Adipocyte (in vitro differentiated cells): ENCODE results near the gene GRIN2A.

Source experiments
- DNase-seq: peaks from one replicate; pipeline ENCODE4 v3.0.0-alpha.2; 2015; ENCODE audit warnings: low read depth
- H3K27me3 ChIP-seq: replicated peaks from 2 replicates; pipeline ENCODE4 v1.7.0; 2013; ENCODE audit warnings: mild to moderate bottlenecking, low read length, moderate library complexity; ENCODE audit not compliant: control insufficient read depth, insufficient read depth
- H3K36me3 ChIP-seq: 2 replicates; pipeline ENCODE4 v1.7.0; 2013; ENCODE audit warnings: low read length, mild to moderate bottlenecking, moderate library complexity; ENCODE audit not compliant: control insufficient read depth, insufficient read depth, severe bottlenecking
- H3K4me1 ChIP-seq: 2 replicates; pipeline ENCODE4 v1.7.0; 2013; ENCODE audit warnings: mild to moderate bottlenecking, low read length, moderate library complexity; ENCODE audit not compliant: control insufficient read depth, insufficient read depth
- H3K4me3 ChIP-seq: 2 replicates; pipeline ENCODE4 v1.7.0; 2013; ENCODE audit warnings: mild to moderate bottlenecking, low read length, moderate library complexity
- H3K9ac ChIP-seq: 2 replicates; pipeline ENCODE4 v1.7.0; 2013; ENCODE audit warnings: mild to moderate bottlenecking, low read length, moderate library complexity
- H3K9me3 ChIP-seq: 2 replicates; pipeline ENCODE4 v1.7.0; 2013; ENCODE audit warnings: mild to moderate bottlenecking, low read length, moderate library complexity; ENCODE audit not compliant: control insufficient read depth

The GRIN2A gene

GRCh38 chr16:9911231-9911630 is 271.0 kb downstream of the GRIN2A start:
- peaks cover 13% of the 10 kb centered on the region for H3K4me1 ChIP-seq
- no peaks in the 10 kb centered on the region for H3K36me3 ChIP-seq
- no peak overlapping the region for H3K9ac ChIP-seq
- no peak for DNase-seq
- no peaks in the 10 kb centered on the region for H3K27me3 ChIP-seq
- no peaks in the 10 kb centered on the region for H3K9me3 ChIP-seq
- H3K4me3 ChIP-seq: no peak overlapping the region

DNA sequence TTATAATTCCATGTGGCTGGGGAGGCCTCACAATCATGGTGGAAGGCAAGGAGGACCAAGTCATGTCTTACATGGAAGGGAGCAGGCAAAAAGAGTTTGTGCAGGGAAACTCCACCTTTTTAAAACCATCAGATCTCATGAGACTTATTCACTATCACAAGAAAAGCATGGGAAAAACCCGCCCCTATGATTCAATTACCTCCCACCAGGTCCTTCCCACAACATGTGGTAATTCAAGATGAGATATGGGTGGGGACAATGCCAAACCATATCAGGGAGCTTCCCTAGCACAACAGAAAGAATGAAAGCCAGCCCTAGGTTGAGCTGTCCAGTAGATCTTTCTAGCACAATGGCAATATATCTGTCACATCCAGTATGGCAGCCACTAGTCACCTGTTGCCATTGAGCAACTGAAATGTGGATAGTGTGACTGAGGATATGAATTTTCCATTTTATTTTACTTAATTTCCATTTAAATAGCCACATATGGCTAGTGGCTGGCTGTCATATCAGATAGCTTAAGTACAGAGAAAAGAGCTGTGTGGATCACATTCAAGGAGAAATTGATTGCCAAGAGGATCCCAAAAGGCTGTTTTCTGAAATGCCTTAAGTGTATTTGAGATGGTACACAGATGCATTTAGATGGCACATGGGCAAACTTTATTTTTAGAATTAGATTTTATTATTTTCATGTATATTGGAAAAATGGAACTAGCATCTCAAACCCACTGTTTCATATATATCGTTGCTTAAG is 273.0 kb downstream of the GRIN2A start:
- no peak overlapping the region for H3K4me3 ChIP-seq
- H3K9ac ChIP-seq: no peak overlapping the region
- DNase-seq: no peak
- peaks cover 10% of the 10 kb centered on the region for H3K4me1 ChIP-seq
- H3K9me3 ChIP-seq: no peaks in the 10 kb centered on the region
- H3K27me3 ChIP-seq: no peaks in the 10 kb centered on the region
- no peaks in the 10 kb centered on the region for H3K36me3 ChIP-seq

GRCh38 chr16:9908613-9909012 is 273.6 kb downstream of the GRIN2A start:
- H3K4me1 ChIP-seq: peaks cover 4% of the 10 kb centered on the region
- no peak for DNase-seq
- no peaks in the 10 kb centered on the region for H3K36me3 ChIP-seq
- no peaks in the 10 kb centered on the region for H3K9me3 ChIP-seq
- no peak overlapping the region for H3K4me3 ChIP-seq
- H3K9ac ChIP-seq: no peak overlapping the region
- H3K27me3 ChIP-seq: no peaks in the 10 kb centered on the region

DNA sequence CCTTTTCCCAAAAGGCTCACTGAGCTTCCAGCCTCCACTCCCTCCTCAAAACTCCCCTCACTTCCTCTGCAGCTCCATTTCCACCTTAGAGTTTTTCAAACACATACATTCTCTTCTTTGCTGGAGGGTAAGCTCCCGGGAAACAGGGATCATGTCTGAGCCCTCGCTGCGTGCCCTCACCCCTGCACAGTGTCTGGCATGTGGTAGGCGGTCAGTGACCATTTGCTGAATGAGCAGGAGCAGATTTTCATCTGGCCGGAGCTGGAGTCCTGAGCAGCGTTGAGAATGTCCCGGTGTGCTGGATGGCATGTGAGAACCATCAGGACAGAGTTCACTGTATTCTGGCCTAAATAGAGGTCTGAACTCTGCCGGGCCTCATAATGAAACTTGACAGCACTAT is 274.5 kb downstream of the GRIN2A start:
- peaks cover 4% of the 10 kb centered on the region for H3K4me1 ChIP-seq
- no peaks in the 10 kb centered on the region for H3K27me3 ChIP-seq
- H3K4me3 ChIP-seq: no peak overlapping the region
- no peak for DNase-seq
- no peak overlapping the region for H3K9ac ChIP-seq
- H3K36me3 ChIP-seq: no peaks in the 10 kb centered on the region
- no peaks in the 10 kb centered on the region for H3K9me3 ChIP-seq

DNA sequence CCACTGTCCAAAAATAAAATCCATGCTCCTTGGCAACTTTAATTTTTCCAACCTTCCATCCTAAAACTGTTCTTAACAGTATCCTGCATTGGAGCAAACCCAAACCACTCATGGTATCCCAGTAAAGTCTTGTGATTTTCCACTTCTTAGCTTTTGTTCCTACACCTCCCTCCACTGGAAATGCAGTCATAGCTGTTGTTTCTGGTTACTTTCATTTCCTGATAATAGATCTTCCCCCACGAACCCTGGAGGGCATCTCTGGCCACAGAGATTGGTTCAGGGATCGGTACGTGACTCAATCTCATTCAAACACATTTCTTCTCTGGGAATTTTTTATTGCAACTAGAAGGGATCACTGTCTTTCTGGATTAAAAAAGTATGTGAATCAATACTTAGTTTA is 276.0 kb downstream of the GRIN2A start:
- Histone ChIP-seq H3K9ac (no peak overlapping the region), H3K9me3 (no peaks in the 10 kb centered on the region), H3K27me3 (no peaks in the 10 kb centered on the region), H3K4me1 (peaks cover 4% of the 10 kb centered on the region), H3K36me3 (no peaks in the 10 kb centered on the region), H3K4me3 (no peak overlapping the region)
- no peak for DNase-seq

- Histone ChIP-seq H3K9me3 (no peaks in the 10 kb centered on the region), H3K9ac (no peak overlapping the region), H3K27me3 (no peaks in the 10 kb centered on the region), H3K4me3 (no peak overlapping the region), H3K4me1 (peaks cover 4% of the 10 kb centered on the region), H3K36me3 (no peaks in the 10 kb centered on the region)
- DNase-seq: no peak
Observed at GRCh38 chr16:9904526-9904925, 277.7 kb downstream of the GRIN2A start.

DNA sequence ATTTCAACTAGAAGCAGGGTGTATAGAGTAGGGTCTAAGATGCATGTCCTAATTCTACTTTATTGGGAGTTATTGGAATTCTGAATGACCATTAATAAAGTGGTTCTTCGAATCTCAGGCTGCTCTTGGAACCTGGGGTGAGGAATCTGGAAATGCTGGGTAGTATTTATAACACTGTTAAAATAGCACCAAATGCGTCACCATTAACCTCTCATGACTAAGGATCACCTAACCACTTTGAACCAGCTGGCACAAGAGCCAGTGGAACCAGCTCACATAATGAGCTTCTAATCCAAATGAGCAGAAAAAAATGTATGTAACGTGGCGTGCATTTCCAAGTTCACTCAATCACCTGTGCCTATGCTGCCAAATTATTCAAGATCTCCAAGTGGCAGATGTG is 281.7 kb downstream of the GRIN2A start:
- no peak for DNase-seq
- H3K27me3 ChIP-seq: no peaks in the 10 kb centered on the region
- no peak overlapping the region for H3K4me3 ChIP-seq
- H3K9ac ChIP-seq: no peak overlapping the region
- no peaks in the 10 kb centered on the region for H3K9me3 ChIP-seq
- no peaks in the 10 kb centered on the region for H3K4me1 ChIP-seq
- no peaks in the 10 kb centered on the region for H3K36me3 ChIP-seq

DNA sequence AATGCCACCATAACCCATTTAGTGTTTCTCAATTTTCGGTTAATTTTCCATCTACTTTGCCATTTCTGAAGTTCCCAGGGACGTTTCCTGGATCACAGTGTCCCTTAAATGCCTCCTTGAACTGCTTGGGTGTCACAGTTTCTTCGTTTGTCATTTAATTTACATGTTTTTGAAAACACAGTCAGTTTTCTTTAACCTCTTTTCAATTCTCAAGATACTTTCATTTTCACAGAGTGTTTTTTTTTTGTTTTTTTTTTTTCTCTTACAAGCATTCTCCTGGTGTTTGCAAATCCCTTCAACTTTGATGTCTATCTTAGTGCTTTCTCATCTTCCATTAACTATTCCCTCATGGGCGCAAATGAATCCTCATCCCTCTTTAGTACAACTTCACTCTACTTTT is 283.7 kb downstream of the GRIN2A start:
- no peak for DNase-seq
- no peaks in the 10 kb centered on the region for H3K36me3 ChIP-seq
- H3K9ac ChIP-seq: no peak overlapping the region
- H3K4me3 ChIP-seq: peak overlapping the region; percentile 15
- H3K4me1 ChIP-seq: no peaks in the 10 kb centered on the region
- no peaks in the 10 kb centered on the region for H3K9me3 ChIP-seq
- H3K27me3 ChIP-seq: no peaks in the 10 kb centered on the region

- no peak for DNase-seq
- H3K9me3 ChIP-seq: no peaks in the 10 kb centered on the region
- H3K36me3 ChIP-seq: no peaks in the 10 kb centered on the region
- H3K9ac ChIP-seq: no peak overlapping the region
- no peak overlapping the region for H3K4me3 ChIP-seq
- H3K4me1 ChIP-seq: no peaks in the 10 kb centered on the region
- no peaks in the 10 kb centered on the region for H3K27me3 ChIP-seq
Observed at GRCh38 chr16:9898124-9898523, 284.1 kb downstream of the GRIN2A start.

- Histone ChIP-seq H3K36me3 (no peaks in the 10 kb centered on the region), H3K4me1 (no peaks in the 10 kb centered on the region), H3K9ac (no peak overlapping the region), H3K9me3 (no peaks in the 10 kb centered on the region), H3K27me3 (no peaks in the 10 kb centered on the region), H3K4me3 (no peak overlapping the region)
- no peak for DNase-seq
Observed at GRCh38 chr16:9895817-9896216, 286.4 kb downstream of the GRIN2A start.

DNA sequence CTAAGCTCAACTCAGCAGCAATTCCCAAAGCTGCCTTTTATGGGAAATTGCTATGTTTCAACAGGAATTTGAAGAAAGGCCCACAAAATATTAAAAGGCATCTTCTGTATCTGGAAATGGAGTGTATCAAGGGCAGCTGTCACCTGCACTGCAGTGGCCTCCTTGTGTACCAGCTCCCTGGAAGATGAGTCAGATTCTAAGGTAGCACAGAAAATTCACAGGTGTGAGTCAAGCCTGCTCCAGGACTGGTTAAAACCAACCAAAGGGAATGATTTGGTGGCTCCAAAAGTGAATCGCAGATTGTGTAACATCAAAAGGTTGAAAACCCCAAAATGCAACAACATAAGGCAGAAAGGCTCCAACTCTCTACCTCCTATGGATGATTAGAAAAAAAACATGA is 296.4 kb downstream of the GRIN2A start:
- no peaks in the 10 kb centered on the region for H3K36me3 ChIP-seq

DNA sequence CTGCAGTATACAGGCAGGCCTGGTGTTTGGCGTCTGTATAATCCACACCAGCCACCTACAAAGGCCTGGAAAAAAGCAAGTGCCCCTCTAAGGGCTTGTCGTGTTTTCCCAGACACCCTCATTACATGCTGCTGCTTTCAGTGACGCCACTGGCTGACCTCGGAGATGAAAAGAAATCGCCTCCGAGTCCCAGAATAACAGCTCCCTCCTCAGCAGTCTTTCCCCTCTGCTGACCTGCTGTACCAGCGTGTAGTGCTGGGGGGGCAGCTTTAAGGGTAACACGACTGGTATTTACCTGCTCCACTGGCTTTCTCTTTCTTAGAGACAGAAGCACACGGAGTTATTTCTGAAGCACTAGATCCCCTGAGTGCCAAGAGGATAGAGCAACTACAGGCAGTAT is 296.8 kb downstream of the GRIN2A start:
- no peaks in the 10 kb centered on the region for H3K36me3 ChIP-seq
- no peak overlapping the region for H3K4me3 ChIP-seq
- no peak for DNase-seq

More for the DNA sequence above, 296.4 kb downstream of the GRIN2A start:
- no peak overlapping the region for H3K9ac ChIP-seq
- H3K9me3 ChIP-seq: no peaks in the 10 kb centered on the region
- H3K4me1 ChIP-seq: no peaks in the 10 kb centered on the region
- H3K4me3 ChIP-seq: no peak overlapping the region
- no peak for DNase-seq
- H3K27me3 ChIP-seq: no peaks in the 10 kb centered on the region

More for the DNA sequence above, 296.8 kb downstream of the GRIN2A start:
- Histone ChIP-seq H3K4me1 (no peaks in the 10 kb centered on the region), H3K27me3 (no peaks in the 10 kb centered on the region), H3K9ac (no peak overlapping the region), H3K9me3 (no peaks in the 10 kb centered on the region)
